Activated CD4-positive, CD25-positive, alpha-beta regulatory T cell treated with anti-CD3 and anti-CD28 coated beads, Interleukin-2, amount 50 U/mL, for 72 hours (primary cell): ENCODE results near the gene CCDC92B.
"Not testable (repeated sequence)": the region's sequence is repeated elsewhere in the genome, so short reads cannot be mapped to it uniquely, and the experiment has no call there.

Experiments
- DNase-seq: peaks from one replicate; pipeline ENCODE4 v3.0.0; 2021

Gene CCDC92B

DNA sequence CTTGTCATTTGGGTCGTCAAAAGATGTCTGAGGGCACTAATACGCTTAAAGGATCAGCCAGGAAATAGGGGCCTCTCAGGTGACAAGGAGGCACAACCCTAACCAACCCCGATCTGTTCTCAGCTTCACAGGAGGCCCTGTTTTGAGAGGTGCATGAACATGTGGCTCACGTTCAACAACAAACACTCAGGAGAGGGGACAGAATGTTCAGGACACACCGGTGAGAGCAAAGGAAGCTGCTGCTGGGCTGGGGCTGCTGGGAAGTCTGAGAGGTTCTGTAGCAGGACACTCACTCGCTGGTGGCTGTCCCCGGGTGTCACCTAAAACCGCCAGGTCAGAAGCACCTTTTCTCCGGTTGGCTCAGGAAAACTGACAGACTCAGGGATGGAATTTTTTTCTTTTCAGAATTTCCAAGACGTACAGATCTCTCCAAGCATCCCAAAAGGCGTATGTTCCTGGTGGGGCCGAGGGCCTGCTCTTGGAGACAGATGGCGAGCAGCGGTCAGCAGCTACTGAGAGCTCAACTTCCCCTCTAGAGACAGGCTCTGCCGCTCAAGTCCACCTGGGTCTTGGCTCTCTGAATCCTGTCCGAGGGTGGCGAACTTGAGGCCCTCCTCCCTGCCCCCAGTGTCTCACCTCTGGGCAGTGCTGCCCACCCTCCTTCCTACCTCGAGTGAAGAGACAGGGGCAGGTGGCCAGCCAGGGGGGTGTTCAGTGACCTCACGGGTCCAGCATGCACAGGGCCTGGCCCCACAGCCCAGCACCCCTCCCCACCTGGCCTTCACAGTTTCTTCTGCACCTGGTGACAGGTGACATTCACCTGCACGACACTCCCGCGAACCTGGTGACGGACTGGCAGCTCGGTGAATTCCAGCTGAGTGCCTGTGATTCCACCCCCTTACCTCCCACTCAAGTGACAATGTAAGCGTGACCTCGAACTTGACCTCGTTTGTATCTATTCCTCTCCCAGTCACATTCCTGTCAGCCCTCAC is 60.8 kb downstream of the CCDC92B start:
- DNase-seq, result no peak

DNA sequence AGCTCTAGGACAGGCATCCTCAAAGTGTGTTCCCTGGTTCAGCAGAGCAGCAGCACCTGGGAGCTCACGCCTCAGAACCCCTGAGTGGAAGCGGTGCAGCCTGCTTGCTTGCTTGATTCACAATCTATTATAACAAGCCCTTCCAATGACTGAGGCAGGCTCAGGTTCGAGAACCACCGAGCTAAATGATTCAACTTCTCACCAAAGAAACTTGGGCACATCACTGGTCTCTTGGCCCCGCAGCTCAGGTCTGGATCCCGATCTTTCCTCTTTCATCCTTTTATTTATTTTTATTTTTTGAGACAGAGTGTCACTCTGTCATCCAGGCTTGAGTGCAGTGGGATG is 62.4 kb downstream of the CCDC92B start:
- no peak for DNase-seq

DNA sequence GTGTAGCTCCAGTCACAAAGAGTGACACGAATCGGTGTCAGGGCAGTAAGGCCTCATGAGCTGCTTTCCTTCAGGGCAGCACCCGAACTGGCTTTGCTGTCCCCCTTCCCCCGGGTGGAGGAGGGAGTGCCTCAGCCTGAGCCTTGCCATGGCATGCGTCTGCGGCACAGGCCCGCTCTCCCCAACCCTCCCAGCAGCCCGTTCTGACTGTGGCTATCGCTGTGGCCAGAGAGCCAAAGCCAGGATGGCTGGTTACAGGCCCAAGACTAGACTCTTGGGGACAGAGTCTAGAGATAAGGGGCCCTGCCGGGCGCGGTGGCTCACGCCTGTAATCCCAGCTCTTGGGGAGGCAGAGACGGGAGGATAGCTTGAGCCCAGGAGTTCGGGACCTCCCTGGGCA is 63.8 kb downstream of the CCDC92B start:
- peak; percentile 29 for DNase-seq

DNA sequence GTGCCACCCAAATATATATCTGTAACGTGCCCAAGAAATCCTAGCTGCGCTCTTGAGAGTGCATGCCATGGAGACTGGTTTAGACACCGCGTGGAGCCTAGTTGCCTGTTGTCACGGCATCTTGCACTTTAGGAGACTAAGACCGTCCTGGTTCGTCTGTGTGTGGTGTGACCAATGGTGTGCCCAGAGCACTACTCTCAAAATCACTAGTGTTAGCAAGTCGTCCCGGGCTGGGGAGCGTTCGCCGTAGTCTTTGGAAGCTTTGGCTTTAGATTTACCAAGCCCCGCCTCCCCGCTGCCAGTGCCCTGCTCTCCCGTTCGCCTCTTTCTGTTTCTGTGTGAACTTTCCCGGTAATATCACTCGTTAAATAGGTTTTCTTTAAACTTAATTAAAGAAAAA is 64.9 kb downstream of the CCDC92B start:
- DNase-seq, result no peak

DNA sequence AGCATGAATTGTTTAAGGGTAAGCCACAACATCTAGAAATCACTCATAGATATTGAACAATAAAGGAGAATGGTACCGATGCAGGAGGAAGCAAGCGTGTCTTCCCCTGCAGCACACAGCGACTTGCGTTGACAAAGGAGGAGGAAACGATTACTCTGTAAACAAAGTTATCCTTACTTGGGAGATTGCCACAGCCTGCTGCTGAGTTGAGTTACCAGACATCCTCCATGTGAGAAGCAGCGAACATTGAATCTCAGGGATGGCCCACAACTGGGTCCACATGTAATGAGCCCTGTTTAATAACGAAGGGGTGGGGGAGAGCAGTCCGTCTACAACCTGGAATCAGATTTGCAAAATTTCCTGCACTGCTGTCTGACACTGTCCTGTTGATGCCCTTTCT is 65.5 kb downstream of the CCDC92B start:
- DNase-seq, result no peak

DNA sequence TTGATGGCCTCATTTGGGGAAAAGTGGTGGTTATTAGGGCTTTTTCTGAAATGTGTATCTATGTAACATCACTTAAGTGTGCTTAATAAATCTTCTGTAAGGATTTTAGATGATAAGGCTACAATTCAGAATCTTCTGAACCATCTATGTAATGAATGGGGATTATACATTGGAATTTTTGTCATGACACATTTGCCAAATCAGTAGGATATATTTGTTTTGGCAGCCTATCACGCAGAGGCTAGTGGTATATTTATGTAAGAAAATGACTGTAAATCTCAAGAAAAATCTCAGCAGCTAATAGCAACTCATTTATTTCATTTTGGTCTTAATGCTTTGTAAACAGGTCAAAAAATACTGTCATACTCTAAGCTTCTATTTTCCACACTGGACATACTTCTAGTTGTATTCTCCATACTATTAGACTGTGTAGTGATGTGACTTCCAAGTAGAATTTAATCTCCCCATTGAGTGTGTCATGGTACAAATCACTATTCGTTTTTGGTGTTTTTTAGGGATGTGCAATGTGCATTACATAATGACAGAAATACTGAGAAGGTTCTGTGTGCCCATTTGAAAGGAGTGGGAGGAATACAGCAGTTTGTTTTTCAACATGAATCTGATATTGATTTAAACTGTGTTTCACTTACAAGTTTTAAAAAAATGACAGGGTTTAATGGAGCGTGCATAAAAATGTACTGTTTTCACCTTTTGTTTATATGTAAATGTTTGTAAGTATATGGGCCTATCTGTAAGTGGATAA is 67.1 kb downstream of the CCDC92B start:
- DNase-seq, result no peak

DNA sequence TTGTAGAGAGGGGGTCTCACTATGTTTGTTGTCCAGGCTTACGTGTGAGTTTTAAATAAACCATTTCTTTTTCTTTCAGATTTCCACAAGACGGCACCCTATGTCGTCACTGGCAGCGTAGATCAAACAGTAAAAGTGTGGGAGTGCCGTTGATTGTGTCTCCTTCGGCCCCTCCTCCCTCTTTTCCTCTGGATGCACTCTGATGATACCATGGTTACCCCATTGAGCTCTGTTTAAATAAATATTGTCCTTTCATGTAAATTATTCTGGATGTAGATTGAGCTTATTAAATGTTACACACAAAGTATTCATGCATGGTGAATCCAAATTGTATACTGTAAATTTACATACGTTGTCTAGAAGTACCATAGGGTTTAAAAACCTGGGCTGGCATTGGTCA is 67.8 kb downstream of the CCDC92B start:
- no peak for DNase-seq

DNA sequence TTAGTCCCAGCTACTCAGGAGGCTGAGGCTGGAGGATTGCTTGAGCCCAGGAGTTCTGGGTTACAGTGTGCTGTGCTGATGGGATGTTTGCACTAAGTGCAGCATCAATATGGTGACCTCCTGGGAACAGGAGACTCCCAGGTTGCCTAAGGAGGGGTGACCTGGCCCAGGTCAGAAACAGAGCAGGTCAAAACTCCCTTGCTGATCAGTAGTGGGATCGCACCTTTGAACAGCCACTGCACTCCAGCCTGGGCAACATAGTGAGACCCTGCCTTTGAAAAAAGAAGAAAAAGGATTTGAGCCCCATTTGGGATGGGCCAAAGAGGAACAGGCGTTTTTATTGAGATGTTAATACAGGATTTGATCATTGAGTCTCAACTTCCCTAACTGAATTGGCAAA is 68.5 kb downstream of the CCDC92B start:
- DNase-seq, result no peak

DNA sequence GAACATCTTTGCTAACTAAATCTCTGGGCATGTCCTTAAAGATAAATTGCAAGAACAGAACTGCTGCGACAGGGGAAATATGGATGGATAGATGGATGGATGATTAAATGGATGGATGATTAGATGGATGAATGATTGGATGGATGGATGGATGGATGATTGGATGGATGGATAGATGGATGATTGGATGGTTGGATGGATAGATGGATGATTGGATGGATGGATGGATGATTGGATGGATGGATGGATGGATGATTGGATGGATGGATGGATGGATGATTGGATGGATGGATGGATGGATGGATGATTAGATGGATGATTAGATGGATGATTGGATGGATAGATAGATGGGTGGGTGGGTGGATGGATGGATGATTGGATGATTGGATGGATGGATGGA is 70.2 kb downstream of the CCDC92B start:
- DNase-seq, result not testable (repeated sequence)
